GM12878 (cell line): ENCODE measurements around the gene C1orf50. TPM values are rescaled to one million over a fixed set of nuclear protein-coding genes. Genes with fewer than 3 reads are reported as not detected.

Experiments used
- ATAC-seq: fragments of 200-7000 bp; cut with Tn5 transposase; 3 replicates; pipeline ENCODE4 v1.9.1; 2020; ENCODE audit warnings: mild to moderate bottlenecking, moderate library complexity
- BruUV-seq: library from RNA; stranded (reverse); fragments of 400-500 nt; replicated peaks from 2 replicates; lab custom pipeline; 2021; lab: Mats Ljungman, UMichigan
- CTCF ChIA-PET: fragments of 300-600 bp; sonication (Branson Sonifier 250); formaldehyde crosslinking; extraction: SDS; loops from one replicate; lab custom pipeline; 2021; ENCODE audit warnings: inconsistent platforms; lab: Yijun Ruan, JAX
- POLR2A ChIA-PET: fragments of 350-600 bp; formaldehyde crosslinking; extraction: SDS; loops from one replicate; lab custom pipeline; 2021; ENCODE audit warnings: inconsistent platforms; lab: Charles Lee
- RAD21 ChIA-PET: fragments of 300-600 bp; sonication (Branson Sonifier 250); formaldehyde crosslinking; loops from one replicate; lab custom pipeline; 2023; ENCODE audit warnings: antibody characterized with exemption; ENCODE audit not compliant: unreplicated experiment; lab: Charles Lee
- SMC1A ChIA-PET: fragments of 300-600 bp; sonication (Branson Sonifier 250); formaldehyde crosslinking; loops from one replicate; lab custom pipeline; 2023; ENCODE audit not compliant: unreplicated experiment, uncharacterized antibody; lab: Charles Lee
- DNase-seq: peaks from one replicate; pipeline ENCODE4 v3.0.0-alpha.2; 2011; ENCODE audit warnings: low read depth, low spot score
- FAIRE-seq: peaks from 3 replicates; lab custom pipeline; 2011; peaks lifted over from hg19 to GRCh38; lab: Jason Lieb, UNC
- H2AFZ ChIP-seq: 2 replicates; pipeline ENCODE4 v1.6.0; 2011; ENCODE audit warnings: low read depth, low read length, control low read depth; ENCODE audit not compliant: control insufficient read depth
- H3K27ac ChIP-seq: 2 replicates; pipeline ENCODE4 v1.5.1; 2011; ENCODE audit warnings: control low read depth; ENCODE audit not compliant: control insufficient read depth, insufficient read depth
- H3K27me3 ChIP-seq, 2 experiments: replicated peaks in 1 of 2; 2 replicates each; pipeline versions ENCODE4 v1.6.0 to v1.6.1; 2011; ENCODE audit warnings: low read length in 1 of 2; ENCODE audit not compliant: control insufficient read depth in 2 of 2, insufficient read depth in 2 of 2
- H3K36me3 ChIP-seq, 2 experiments: 2 replicates each; pipeline ENCODE4 v1.5.1; 2011; ENCODE audit warnings: low read length in 1 of 2; ENCODE audit not compliant: control insufficient read depth in 2 of 2, insufficient read depth in 2 of 2
- H3K4me1 ChIP-seq: 2 replicates; pipeline ENCODE4 v1.6.1; 2011; ENCODE audit warnings: mild to moderate bottlenecking, low read length, moderate library complexity, mixed read lengths; ENCODE audit not compliant: control insufficient read depth, insufficient read depth
- H3K4me2 ChIP-seq: 2 replicates; pipeline ENCODE4 v1.6.0; 2011; ENCODE audit warnings: control low read depth; ENCODE audit not compliant: control insufficient read depth, insufficient read depth
- H3K4me3 ChIP-seq: fragments of 200-600 bp; sonication (generic); 2 replicates; pipeline ENCODE4 v1.5.1; 2016
- H3K79me2 ChIP-seq: 2 replicates; pipeline ENCODE4 v1.6.0; 2011; ENCODE audit warnings: low read length; ENCODE audit not compliant: control insufficient read depth, insufficient read depth
- H3K9ac ChIP-seq: 2 replicates; pipeline ENCODE4 v1.8.0; 2011; ENCODE audit warnings: low read length, control low read depth, mixed read lengths; ENCODE audit not compliant: control insufficient read depth, insufficient read depth
- H3K9me3 ChIP-seq: replicated peaks from 3 replicates; pipeline ENCODE4 v1.5.1; 2011; ENCODE audit warnings: mild to moderate bottlenecking, low read length; ENCODE audit not compliant: control insufficient read depth, insufficient read depth
- H4K20me1 ChIP-seq: 2 replicates; pipeline ENCODE4 v1.6.0; 2011; ENCODE audit not compliant: control insufficient read depth, insufficient read depth
- BACH1 ChIP-seq: fragments of 450-650 bp; IDR thresholded peaks from 2 replicates; pipeline ENCODE4 v1.6.1; 2017; ENCODE audit warnings: mild to moderate bottlenecking, borderline replicate concordance
- BCL11A ChIP-seq: IDR thresholded peaks from 2 replicates; pipeline ENCODE4 v1.6.1; 2011; ENCODE audit warnings: low read depth, low read length
- GATAD2B ChIP-seq: fragments of 450-650 bp; conservative IDR thresholded peaks from 2 replicates; pipeline ENCODE4 v1.6.1; 2017; ENCODE audit warnings: low read depth, mild to moderate bottlenecking, moderate library complexity
- RFX5 ChIP-seq: IDR thresholded peaks from 2 replicates; pipeline ENCODE4 v1.6.1; 2011; ENCODE audit warnings: low read depth, low read length, improper control_type of control experiment
- SP1 ChIP-seq: IDR thresholded peaks from one replicate; pipeline ENCODE4 v1.6.1; 2011; ENCODE audit warnings: low read depth, low read length
- SUPT20H ChIP-seq: IDR thresholded peaks from 2 replicates; pipeline ENCODE4 v1.6.1; 2011; ENCODE audit warnings: low read depth, mild to moderate bottlenecking, low read length, moderate library complexity, borderline replicate concordance; ENCODE audit not compliant: control insufficient read depth
- WRNIP1 ChIP-seq: IDR thresholded peaks from 2 replicates; pipeline ENCODE4 v1.6.1; 2011; ENCODE audit warnings: low read depth, low read length, improper control_type of control experiment, borderline replicate concordance
- YY1 ChIP-seq: IDR thresholded peaks from 2 replicates; pipeline ENCODE4 v1.6.1; 2011; ENCODE audit warnings: low read depth, mild to moderate bottlenecking, low read length
- ZNF622 ChIP-seq: fragments of 450-650 bp; IDR thresholded peaks from 2 replicates; pipeline ENCODE4 v1.6.1; 2017; ENCODE audit warnings: mild to moderate bottlenecking, inconsistent platforms
- WGBS: methylation state at CpG from one replicate; pipeline ENCODE4 v1.1.6; 2016; ENCODE audit warnings: low lambda C conversion rate; ENCODE audit not compliant: insufficient replicate concordance, insufficient coverage; ENCODE audit errors: missing lambda C conversion rate; 5-methylcytosine and 5-hydroxymethylcytosine counted together
- in situ Hi-C: fragments of 300-500 bp; cut with MboI; formaldehyde crosslinking; loops from 9 replicates; pipeline ENCODE4 v1.14.3; 2018; ENCODE audit warnings: mixed read lengths
- intact Hi-C: fragments of 100-400 bp; cut with micrococcal nuclease; formaldehyde crosslinking; loops from one replicate; pipeline ENCODE4 v1.14.2; 2022; ENCODE audit not compliant: unreplicated experiment
- polyA plus RNA-seq, 11 experiments: library from polyadenylated mRNA; depleted of rRNA in 4 of 11; unstranded in 6 of 11; stranded (reverse) in 5 of 11; fragments of >200 nt; fragmentation: Nextera tagmentation in 4 of 11; fragmentation: Illumina TruSeq in 1 of 11; extraction: Ambion mirVana in 4 of 11; extraction: Trizol in 1 of 11; gene quantifications; 1 replicate in 1 of 11; 2 replicates in 10 of 11; pipeline versions ENCODE4 v1.2.1 to v1.2.3, GENCODE V29; 2011 to 2016; ENCODE audit warnings: inconsistent platforms in 2 of 11, missing spikeins in 2 of 11, low read depth in 1 of 11
- total RNA-seq, 4 experiments: library from RNA; depleted of rRNA in 3 of 4; stranded (reverse); fragments of >200 nt in 3 of 4; fragmentation: Illumina TruSeq in 1 of 4; extraction: Trizol in 1 of 4; gene quantifications; 2 replicates each; pipeline versions ENCODE4 v1.2.1 to v1.2.3, GENCODE V29; 2013 to 2021
- TF ChIP-seq, protein P1 (sequence below): IDR thresholded peaks from 2 replicates; pipeline ENCODE4 v1.6.1; 2012; ENCODE audit warnings: low read depth, low read length, improper control_type of control experiment

C1orf50 gene
- total and polyA plus RNA-seq, 10 of the 15 experiments (the other 5 are each of a cell fraction or from before 2014, with no cell fraction given) = 1.2 to 10.7 (median 6.7) TPM

DNA sequence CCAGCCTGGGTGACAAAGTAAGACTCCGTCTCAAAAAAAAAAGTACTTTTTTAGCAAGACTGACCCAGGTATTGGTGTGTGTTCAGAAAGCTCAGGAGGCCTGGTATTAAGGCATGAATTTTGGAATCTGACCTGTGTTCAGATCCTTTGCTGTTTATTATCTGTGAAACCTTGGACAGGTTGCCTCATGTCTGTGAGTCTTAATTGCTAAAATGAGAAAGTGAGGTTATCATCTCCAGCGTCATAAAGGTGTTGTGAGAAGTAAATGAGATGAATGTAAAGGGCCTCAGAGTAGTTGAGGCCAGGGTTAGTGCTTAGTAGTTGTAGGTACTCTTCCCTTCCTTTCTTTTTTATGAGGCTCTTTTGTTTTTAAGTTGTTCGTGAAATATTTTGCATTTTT lies 2.8 kb downstream of the C1orf50 start:
- RAD21 ChIA-PET = interaction anchor here (0.6 to 4.3 kb wide), 2 partner anchors 9 to 77 kb away, joined by 3 to 25 read pairs; partner anchors contain the start of gene ZNF691
- Histone ChIP-seq H3K79me2 (peaks cover 55% of the 10 kb centered on the region), H4K20me1 (no peaks in the 10 kb centered on the region), H3K9me3 (no peaks in the 10 kb centered on the region), H3K27me3 (no peaks in the 10 kb centered on the region), H3K36me3 (peaks cover 0 to 15% of the 10 kb centered on the region in 2 experiments; a peak in 2 of 4 replicates), H3K27ac (no peak overlapping the region), H3K4me1 (peaks cover 4% of the 10 kb centered on the region; the same call in 1 of the 2 replicates), H3K9ac (no peak overlapping the region), H3K4me2 (no peak overlapping the region), H3K4me3 (no peak overlapping the region), H2AFZ (no peak overlapping the region)
- CTCF ChIA-PET = interaction anchor here (0.6 to 6.5 kb wide), 5 partner anchors 8 to 304 kb away, joined by 3 to 28 read pairs (median 3); no protein-coding TSS in a partner anchor
- FAIRE-seq = no peak
- 95% methylated on average over 3 of the region's 3 CpGs for WGBS
- no TSS peak for BruUV-seq
- in situ Hi-C loops (no loop called here), intact Hi-C loops (loop anchor here (5.0 kb wide), 2 partner anchors 77 to 88 kb away; partner anchors contain the start of genes YBX1 and ZNF691)
- DNase-seq = no peak
- SMC1A ChIA-PET = interaction anchor here (1.4 to 4.0 kb wide), 2 partner anchors 9 to 304 kb away, joined by 3 to 21 read pairs; no protein-coding TSS in a partner anchor
- POLR2A ChIA-PET = no interaction called here
- ATAC-seq = no peak
- no peak for TF ChIP-seq SP1
- no peak for TF ChIP-seq BCL11A
- TF ChIP-seq ZNF622 = no peak
- TF ChIP-seq, protein P1, sequence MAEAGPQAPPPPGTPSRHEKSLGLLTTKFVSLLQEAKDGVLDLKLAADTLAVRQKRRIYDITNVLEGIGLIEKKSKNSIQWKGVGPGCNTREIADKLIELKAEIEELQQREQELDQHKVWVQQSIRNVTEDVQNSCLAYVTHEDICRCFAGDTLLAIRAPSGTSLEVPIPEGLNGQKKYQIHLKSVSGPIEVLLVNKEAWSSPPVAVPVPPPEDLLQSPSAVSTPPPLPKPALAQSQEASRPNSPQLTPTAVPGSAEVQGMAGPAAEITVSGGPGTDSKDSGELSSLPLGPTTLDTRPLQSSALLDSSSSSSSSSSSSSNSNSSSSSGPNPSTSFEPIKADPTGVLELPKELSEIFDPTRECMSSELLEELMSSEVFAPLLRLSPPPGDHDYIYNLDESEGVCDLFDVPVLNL = no peak
- no peak for TF ChIP-seq YY1
- TF ChIP-seq RFX5 = no peak
- no peak for TF ChIP-seq GATAD2B
- no peak for TF ChIP-seq WRNIP1
- no peak for TF ChIP-seq BACH1
- no peak for TF ChIP-seq SUPT20H
